Fibroblast of the aortic adventitia (primary cell): ENCODE data around the gene DIP2C. TPM values are rescaled to one million over a fixed set of nuclear protein-coding genes. Genes with fewer than 3 reads are reported as not detected.

Experiments
- DNase-seq: peaks from one replicate; pipeline ENCODE4 v3.0.0-alpha.2; 2010; ENCODE audit warnings: low read depth
- H3K4me3 ChIP-seq: 2 replicates; pipeline ENCODE4 v1.5.1; 2011; ENCODE audit warnings: low read depth, mild to moderate bottlenecking, control low read depth, low read length, moderate library complexity
- total RNA-seq: library from RNA; depleted of rRNA; stranded (reverse); fragments of >200 nt; gene quantifications from 2 replicates; pipeline ENCODE4 v1.2.3, GENCODE V29; 2012; ENCODE audit warnings: low replicate concordance
- TF ChIP-seq, protein P1 (sequence below): IDR thresholded peaks from 2 replicates; pipeline ENCODE4 v1.5.1; 2011; ENCODE audit warnings: mild to moderate bottlenecking, low read length, control low read depth, inconsistent platforms; ENCODE audit not compliant: insufficient read depth

The DIP2C gene
- total RNA-seq, 1 donor = 15.7 TPM

DNA sequence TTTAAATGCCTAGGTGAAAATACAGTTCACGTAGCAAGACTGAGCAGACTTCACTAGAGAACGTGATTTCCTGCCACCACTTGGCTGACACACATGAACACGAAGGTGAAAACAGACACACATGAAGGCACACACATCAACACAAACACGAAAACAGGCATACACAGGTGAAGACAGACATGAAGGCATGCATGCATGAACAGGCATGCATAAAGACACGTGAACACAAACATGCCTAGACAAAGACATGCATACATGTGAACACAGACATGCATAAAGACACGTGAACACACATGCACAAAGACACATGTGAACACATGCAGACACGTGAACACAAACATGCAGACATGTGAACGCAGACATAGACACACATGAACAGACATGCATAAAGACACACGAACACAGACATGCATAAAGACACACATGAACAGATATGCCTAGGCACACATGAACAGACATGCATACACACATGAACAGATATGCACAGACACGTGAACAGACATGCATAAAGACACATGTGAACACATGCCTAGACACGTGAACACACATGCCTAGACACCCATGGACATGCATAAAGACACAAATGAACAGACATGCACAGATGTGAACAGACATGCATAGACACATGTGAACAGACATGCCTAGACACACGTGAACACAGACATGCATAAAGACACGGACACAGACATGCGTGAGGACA is 311.1 kb downstream of the DIP2C start:
- TF ChIP-seq, protein P1, sequence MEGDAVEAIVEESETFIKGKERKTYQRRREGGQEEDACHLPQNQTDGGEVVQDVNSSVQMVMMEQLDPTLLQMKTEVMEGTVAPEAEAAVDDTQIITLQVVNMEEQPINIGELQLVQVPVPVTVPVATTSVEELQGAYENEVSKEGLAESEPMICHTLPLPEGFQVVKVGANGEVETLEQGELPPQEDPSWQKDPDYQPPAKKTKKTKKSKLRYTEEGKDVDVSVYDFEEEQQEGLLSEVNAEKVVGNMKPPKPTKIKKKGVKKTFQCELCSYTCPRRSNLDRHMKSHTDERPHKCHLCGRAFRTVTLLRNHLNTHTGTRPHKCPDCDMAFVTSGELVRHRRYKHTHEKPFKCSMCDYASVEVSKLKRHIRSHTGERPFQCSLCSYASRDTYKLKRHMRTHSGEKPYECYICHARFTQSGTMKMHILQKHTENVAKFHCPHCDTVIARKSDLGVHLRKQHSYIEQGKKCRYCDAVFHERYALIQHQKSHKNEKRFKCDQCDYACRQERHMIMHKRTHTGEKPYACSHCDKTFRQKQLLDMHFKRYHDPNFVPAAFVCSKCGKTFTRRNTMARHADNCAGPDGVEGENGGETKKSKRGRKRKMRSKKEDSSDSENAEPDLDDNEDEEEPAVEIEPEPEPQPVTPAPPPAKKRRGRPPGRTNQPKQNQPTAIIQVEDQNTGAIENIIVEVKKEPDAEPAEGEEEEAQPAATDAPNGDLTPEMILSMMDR = no peak
- H3K4me3 ChIP-seq = no peak overlapping the region
- no peak for DNase-seq

DNA sequence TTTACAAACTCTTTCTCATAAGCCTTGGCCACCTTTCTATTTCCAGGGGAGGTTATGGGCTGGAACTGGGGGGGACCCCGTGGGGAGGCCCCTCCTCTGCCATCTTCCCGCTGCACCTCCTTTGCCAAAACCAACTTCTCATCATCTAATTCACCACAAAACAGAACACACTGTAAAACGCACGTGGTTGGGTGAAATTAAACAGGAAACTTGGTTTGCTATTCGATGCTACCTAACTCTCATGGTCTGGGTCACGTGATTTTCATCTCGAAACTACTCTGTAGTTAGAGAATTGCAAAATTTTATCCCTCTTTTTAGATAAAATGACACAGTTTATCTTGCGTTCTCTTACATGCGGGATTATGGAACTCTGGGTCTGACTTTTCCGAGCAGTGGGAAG is 312.2 kb downstream of the DIP2C start:
- TF ChIP-seq, protein P1 = no peak
- no peak overlapping the region for H3K4me3 ChIP-seq
- DNase-seq = no peak

DNA sequence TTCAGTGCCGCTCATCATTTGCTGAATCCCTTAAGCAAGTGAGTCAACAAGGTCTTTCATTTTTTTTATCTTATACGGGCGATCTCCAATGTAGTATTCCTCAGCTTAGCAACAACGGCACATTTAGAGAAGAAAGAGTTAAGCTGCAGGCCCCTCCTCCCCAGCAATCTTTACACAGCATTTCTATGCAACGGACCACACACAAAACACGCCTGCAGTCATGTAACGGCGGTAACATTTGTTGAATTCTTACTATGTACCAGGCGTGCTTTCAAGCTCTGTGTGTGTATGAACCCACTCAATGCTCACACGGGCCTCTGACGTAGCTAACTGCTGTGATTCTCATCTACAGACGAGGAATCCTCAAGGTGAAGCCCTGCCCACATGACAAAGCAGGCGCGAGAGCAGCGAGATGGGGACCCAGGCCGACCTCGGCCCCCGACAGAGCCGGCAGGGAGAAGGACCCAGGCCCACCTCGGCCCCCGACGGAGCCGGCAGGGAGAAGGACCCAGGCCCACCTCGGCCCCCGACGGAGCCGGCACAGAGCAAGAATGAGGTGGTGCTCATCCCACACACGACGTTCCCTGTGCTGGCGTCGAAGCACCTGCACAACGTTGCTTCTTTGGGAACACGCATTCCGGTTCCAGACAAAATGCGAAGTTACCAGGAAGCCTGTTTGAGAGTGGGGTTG is 313.5 kb downstream of the DIP2C start:
- TF ChIP-seq, protein P1 = no peak
- no peak for DNase-seq
- H3K4me3 ChIP-seq = no peak overlapping the region

DNA sequence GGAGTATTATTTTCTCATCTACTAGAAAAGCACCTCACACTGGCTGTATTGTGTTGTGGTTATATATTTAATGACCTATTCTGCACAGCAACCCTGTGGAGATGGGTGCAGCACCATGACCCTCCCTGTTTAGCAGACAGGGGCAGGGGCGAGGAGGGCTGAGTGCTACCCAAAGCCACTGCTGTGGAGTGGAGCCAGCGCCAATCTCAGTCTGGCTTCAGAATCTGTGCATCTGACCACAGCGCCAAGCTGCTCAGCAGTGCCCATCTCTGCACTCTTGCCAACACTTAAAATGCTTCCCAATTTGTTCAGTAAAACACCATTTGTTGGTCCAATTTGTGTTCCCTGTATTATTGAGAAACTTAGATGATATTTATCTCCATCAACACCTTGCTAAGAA is 315.1 kb downstream of the DIP2C start:
- TF ChIP-seq, protein P1 = no peak
- no peak overlapping the region for H3K4me3 ChIP-seq
- no peak for DNase-seq

DNA sequence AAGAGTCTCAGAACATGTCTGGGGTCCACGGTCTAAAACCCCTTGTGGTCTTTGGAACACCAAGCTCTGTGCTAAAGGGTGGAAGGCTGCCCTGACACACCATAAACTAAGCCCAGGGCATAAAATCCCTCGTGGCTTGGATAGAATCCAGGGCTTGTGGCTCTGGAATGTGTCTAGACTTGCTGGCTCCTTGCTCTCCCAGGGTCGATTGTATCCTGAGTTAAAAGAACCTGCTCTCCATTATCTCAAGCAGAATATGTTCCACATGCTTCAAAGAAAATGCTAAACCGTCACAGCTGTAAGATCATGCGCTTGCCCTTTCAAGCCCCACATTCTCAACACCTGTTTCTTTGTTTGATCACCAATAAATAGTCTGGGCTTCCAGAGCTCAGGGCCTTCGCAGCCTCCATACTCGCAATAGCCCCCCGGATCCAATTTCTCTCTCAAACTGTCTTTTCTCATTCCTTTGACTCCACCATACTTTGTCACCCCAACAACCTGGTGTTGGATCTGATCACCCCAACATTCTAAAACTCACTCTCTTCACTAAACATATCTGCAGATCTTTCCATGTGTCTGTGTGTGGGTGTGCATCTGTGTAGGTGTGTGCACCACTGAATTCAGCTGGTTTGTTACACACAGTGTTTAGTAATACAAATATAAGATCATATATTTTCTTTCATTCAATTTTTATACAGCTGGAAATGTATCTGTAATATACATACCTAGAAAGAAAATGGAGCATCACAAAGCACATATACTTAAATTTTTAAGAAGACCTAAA is 315.8 kb downstream of the DIP2C start:
- TF ChIP-seq, protein P1 = no peak
- DNase-seq = peak; percentile 80

DNA sequence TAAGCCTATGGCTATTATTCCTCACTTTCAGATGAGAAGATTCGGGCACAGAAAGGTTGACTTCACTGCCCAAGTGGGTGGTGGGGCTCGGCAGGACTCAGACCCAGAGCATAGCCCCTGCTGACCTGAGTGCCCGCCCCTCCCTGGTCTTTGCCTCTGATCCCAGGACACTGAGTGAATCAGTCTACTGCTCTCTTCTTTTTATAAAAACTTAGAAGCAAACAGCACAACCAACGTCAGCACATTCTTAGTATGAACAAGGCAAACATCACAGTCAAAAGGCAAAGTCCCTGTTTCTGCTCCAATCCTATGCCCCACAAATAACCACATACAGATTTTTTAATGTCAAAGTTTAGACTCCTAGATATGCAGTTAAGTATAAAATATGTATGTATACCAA is 316.5 kb downstream of the DIP2C start:
- H3K4me3 ChIP-seq = no peak overlapping the region
- TF ChIP-seq, protein P1 = no peak
- DNase-seq = peak; percentile 61

More for the DNA sequence above, 315.8 kb downstream of the DIP2C start:
- H3K4me3 ChIP-seq = no peak overlapping the region
